ENCODE measurements around the gene BSG.
"Not testable (repeated sequence)": the region's sequence is repeated elsewhere in the genome, so short reads cannot be mapped to it uniquely, and the experiment has no call there.

The BSG gene

GRCh38 chr19:620166-620862, 47.9 kb downstream of the BSG start:
- no peak for DNase-seq (ENCODE audit: low read depth, low spot score)

GRCh38 chr19:621191-621590, 48.8 kb downstream of the BSG start:
- not testable (repeated sequence) for DNase-seq (ENCODE audit: low read depth, low spot score)

GRCh38 chr19:621819-622218, 49.4 kb downstream of the BSG start:
- no peak for DNase-seq (ENCODE audit: low read depth, low spot score)

DNA sequence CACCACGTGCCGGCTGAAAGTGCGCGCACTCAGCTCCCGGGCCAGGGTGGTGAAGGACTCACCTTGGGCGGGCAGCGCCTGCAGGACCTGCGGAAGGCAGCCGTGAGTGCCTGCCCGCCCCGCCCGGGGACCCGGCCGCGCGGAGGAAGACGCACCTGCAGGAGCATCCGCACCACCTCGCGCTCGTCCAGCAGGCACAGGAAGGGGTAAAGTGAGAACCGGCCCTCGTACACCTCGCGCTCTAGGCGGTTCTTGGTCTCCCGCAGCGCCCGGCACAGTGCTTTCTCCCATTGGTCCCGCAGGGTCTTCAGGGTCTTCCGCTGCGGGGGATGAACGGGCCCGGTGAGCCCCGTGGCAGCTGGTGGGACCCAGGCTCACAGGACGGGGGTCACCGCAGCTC, 50.3 kb downstream of the BSG start:
- DNase-seq (ENCODE audit: low read depth, low spot score), result no peak

DNA sequence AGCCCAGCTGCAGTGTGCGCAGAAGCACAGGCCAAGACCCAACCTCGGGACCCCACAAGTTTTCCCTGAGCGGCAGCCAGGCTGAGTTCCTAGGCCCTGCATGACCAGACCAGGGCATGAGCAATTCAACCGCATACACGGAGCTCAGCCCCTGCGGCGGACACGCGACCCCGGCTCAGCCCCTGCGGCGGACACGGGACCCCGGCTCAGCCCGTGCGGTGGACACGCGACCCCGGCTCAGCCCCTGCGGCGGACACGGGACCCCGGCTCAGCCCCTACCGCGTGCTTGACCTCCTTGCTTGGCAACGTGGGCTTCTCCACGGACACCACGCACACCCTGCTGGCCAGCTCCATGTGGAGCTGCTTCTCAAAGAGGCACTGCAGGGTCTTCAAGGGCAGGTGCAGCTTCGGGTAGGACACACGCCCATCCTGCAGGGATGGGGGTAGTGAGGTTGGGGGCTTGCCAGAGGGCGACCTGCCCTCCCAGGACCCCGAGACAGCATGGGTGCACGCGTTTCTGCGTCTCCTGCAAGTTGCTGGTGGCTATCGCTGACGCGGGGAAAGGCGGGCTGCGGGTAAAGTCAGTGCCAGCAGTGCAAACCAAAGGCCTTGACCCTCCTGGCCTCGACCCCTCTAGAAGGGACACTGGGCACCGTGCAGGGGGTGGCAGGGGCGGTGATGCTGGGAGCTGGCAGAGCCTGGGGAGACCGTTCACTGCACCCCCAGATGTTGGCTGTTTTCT, 51.0 kb downstream of the BSG start:
- DNase-seq (ENCODE audit: low read depth, low spot score), result peak; percentile 70

- DNase-seq (ENCODE audit: low read depth, low spot score), result peak; percentile 99
These were observed 51.6 kb downstream of the BSG start for GRCh38 chr19:623974-624373.

- no peak for DNase-seq (ENCODE audit: low read depth, low spot score)
These were observed 52.2 kb downstream of the BSG start for GRCh38 chr19:624433-625109.

DNA sequence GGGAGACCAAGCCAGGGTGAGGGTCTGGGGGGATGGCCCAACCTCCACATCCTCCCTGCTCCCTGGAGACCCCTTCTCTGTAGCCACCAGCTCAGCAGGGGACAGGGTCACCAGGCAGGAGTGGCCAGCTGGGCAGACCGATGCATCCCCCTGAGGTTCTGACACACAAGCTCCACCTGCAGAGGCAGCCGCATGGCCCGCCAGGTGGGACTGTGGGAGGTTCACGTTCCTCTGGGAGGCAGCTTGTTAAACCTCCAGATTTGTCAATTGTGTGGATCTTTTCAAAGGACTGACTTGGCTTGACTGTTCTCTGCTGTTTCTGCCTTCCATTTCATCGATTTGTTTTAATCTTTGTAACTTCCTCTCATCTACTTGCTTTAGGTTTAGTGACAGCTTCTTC, 52.9 kb downstream of the BSG start:
- DNase-seq (ENCODE audit: low read depth, low spot score), result no peak

DNA sequence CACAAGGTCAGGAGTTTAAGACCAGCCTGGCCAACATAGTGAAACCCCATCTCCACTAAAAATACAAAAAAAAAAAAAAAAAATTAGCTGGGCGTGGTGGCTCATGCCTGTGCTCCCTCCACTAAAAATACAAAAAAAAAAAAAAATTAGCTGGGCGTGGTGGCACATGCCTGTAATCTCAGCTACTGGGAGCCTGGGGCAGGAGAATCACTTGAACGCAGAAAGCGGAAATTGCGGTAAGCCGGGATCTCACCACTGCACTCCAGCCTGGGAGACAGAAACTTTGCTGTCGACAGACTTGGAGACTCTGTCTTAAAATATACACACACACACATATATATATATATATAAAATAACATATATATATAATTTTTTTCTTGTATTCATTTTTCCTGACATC, 54.2 kb downstream of the BSG start:
- not testable (repeated sequence) for DNase-seq (ENCODE audit: low read depth, low spot score)

DNA sequence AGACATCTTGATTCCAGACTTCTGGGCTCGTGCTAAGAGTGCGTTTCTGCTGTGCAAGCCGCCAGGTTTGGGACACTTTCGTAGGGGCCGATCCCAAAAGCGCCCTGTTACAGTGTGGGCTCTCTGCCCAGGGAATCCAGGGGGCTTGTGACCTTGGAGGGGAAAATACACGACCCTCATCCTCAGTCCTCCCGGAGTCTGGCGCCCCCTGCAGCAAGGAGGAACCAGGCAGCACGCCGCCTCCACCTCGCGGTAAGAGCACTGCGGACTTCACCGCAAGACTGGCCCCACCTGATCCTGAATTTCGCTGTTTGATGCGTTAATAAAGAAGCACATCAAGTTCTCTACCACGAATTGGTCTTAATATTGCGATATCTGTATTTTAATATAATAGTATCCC, 55.8 kb downstream of the BSG start:
- no peak for DNase-seq (ENCODE audit: low read depth, low spot score)

DNA sequence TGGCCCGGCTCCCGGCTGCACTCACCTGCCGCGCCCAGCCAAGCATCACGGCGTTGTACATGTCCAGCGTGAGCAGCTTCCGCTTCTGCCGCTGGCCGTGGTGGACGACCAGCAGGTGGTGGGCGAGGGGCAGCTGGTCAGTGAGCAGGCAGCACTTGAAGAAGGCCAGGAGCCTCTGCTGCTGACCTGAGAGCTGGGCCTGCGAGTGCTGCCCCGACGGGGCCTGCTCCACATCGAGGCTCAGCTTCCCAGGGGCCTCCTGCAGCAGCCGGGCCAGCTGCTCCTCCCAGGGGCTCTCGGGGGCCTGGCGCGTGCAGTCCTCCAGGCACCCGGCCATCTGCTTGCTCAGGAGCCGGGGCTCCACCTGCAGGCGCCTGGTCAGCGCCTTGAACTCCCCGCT, 57.1 kb downstream of the BSG start:
- not testable (repeated sequence) for DNase-seq (ENCODE audit: low read depth, low spot score)

- no peak for DNase-seq (ENCODE audit: low read depth, low spot score)
These were observed 57.7 kb downstream of the BSG start for GRCh38 chr19:629961-630714.

DNA sequence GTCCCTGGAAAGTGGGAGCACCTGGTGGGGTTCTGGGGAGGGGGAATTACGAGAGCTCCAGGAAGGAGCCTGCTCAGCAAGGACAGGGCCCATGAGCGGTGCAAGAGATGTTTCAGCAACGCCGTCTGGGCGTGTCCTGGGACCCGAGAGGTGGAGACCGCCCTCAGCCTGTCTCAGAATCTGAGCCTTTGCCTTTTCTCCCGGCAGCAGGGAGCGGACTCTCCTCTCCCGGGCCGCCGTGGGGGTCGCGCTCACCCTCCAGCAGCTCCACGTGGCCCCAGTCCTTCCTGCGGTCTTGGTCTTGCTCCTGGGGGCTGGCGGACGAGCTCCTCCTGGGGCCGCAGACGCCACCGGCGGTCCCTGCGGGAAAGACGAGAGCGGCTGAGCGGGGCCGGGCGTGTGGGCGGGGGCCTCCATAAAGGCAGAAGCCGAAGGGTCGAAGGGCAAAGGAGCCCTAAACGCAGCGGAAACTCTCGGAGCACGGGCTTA, 60.2 kb downstream of the BSG start:
- DNase-seq (ENCODE audit: low read depth, low spot score), result no peak

Data from brain pericyte (primary cell).